ACC112 (cell line): ENCODE results near the gene APCDD1L.

Experiments used
- H2AFZ ChIP-seq: fragments of 200-600 bp; sonication (generic); one replicate; pipeline ENCODE4 v1.6.0; 2017; ENCODE audit warnings: antibody characterized with exemption, low read length; ENCODE audit not compliant: unreplicated experiment
- H3K27ac ChIP-seq: fragments of 200-600 bp; sonication (generic); 2 replicates; pipeline ENCODE4 v1.5.1; 2014; ENCODE audit warnings: low read depth, mild to moderate bottlenecking, antibody characterized with exemption, low read length, moderate library complexity
- H3K27me3 ChIP-seq: fragments of 200-600 bp; sonication (generic); 2 replicates; pipeline ENCODE4 v1.6.1; 2014; ENCODE audit warnings: mild to moderate bottlenecking, antibody characterized with exemption, low read length, moderate library complexity, mixed read lengths; ENCODE audit not compliant: insufficient read depth
- H3K36me3 ChIP-seq: fragments of 200-600 bp; sonication (generic); 2 replicates; pipeline ENCODE4 v1.6.1; 2016; ENCODE audit warnings: mild to moderate bottlenecking, antibody characterized with exemption, low read length, moderate library complexity, mixed read lengths; ENCODE audit not compliant: insufficient read depth
- H3K4me1 ChIP-seq: fragments of 200-600 bp; sonication (generic); one replicate; pipeline ENCODE4 v1.6.1; 2016; ENCODE audit warnings: low read length, mixed read lengths; ENCODE audit not compliant: insufficient read depth, unreplicated experiment, control insufficient read depth
- H3K4me3 ChIP-seq: fragments of 200-600 bp; sonication (generic); 2 replicates; pipeline ENCODE4 v1.5.1; 2014; ENCODE audit warnings: mild to moderate bottlenecking, low read depth, low read length
- H3K79me2 ChIP-seq: fragments of 200-600 bp; sonication (generic); one replicate; pipeline ENCODE4 v1.6.0; 2016; ENCODE audit warnings: low read length; ENCODE audit not compliant: control insufficient read depth, unreplicated experiment, insufficient read depth

The APCDD1L gene

DNA sequence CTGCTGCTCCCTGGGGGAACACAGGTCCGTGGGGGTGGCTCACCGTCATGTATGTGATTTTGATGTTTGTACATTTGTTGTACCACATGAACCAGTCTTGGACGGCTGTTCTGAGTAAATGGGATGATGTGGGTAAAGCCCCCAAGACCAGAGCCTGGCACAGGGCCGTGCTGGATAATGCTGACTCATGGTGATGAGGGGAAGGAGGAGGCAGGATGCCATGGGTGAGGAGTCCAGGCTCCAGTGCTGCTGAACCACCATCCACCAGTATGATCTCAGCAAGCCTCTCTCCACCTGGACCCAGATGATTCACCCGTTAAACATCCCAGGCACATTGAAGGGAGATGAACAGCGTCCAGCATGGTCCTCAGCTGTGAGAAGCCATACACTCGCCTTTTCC is 9.6 kb upstream of the APCDD1L start:
- peaks cover 9% of the 10 kb centered on the region for H3K36me3 ChIP-seq
- no peak overlapping the region for H2AFZ ChIP-seq
- peaks cover 33% of the 10 kb centered on the region for H3K4me1 ChIP-seq
- no peak overlapping the region for H3K4me3 ChIP-seq
- no peaks in the 10 kb centered on the region for H3K27me3 ChIP-seq
- peak overlapping the region; percentile 73 for H3K27ac ChIP-seq
- no peaks in the 10 kb centered on the region for H3K79me2 ChIP-seq

GRCh38 chr20:58523971-58524315 is 8.7 kb upstream of the APCDD1L start:
- peaks cover 9% of the 10 kb centered on the region for H3K36me3 ChIP-seq
- peak overlapping the region; percentile 43 for H2AFZ ChIP-seq
- H3K4me3 ChIP-seq = no peak overlapping the region
- H3K27ac ChIP-seq = peak overlapping the region; percentile 73
- no peaks in the 10 kb centered on the region for H3K79me2 ChIP-seq
- H3K27me3 ChIP-seq = no peaks in the 10 kb centered on the region
- H3K4me1 ChIP-seq = peaks cover 33% of the 10 kb centered on the region

DNA sequence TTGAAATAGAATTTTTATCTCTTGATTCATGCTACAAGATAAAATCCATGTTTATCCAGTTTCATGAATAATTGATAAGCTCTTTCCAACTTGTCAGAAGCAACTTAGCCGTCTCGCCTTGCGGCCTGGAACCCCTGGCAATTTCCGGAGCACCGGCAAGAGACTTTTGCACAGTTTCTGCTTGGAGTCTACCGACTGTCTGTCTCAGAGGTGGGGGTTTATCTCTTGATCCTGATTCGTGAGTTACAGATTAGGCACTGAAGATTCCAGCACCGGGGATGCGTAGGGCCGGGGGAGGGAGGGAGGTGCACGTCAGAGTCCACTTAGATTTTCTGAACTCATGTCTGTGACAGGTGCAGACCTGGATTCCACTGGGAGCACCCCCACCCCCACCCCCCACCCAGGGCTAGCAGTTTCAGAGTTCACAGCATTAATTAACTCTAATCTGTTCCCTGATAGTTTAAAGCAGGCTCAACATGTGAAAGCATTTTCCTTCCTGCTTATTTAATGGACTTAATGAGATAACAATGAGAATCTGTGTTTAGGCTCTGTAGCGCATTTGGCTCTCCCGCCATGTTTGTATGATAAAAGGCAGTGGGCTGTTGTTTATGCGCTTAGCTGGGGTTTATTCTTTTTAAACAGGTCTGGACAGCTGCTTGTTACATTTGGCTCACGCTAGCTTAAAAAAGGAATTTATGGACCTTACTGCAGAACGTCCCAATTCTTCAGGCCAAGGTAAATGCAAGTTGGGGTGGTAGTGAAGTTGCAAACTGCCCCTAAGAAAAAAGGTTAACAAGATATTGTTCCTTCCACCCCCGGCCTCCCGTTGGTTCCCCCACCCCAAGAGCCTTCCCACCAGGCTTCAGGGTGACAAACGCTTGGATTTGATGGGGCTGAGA is 8.1 kb upstream of the APCDD1L start:
- Histone ChIP-seq H3K79me2 (no peaks in the 10 kb centered on the region), H3K27ac (peak overlapping the region; percentile 73), H3K4me3 (no peak overlapping the region), H3K36me3 (peaks cover 9% of the 10 kb centered on the region), H2AFZ (peak overlapping the region; percentile 43), H3K27me3 (no peaks in the 10 kb centered on the region), H3K4me1 (peaks cover 33% of the 10 kb centered on the region)

- H3K79me2 ChIP-seq = no peaks in the 10 kb centered on the region
- no peaks in the 10 kb centered on the region for H3K27me3 ChIP-seq
- peaks cover 33% of the 10 kb centered on the region for H3K4me1 ChIP-seq
- H2AFZ ChIP-seq = no peak overlapping the region
- H3K36me3 ChIP-seq = peaks cover 9% of the 10 kb centered on the region
- no peak overlapping the region for H3K4me3 ChIP-seq
- H3K27ac ChIP-seq = no peak overlapping the region
Measured at GRCh38 chr20:58522666-58523065, 7.5 kb upstream of the APCDD1L start.

- no peak overlapping the region for H3K4me3 ChIP-seq
- H3K79me2 ChIP-seq = peaks cover 8% of the 10 kb centered on the region
- peaks cover 9% of the 10 kb centered on the region for H3K36me3 ChIP-seq
- H3K4me1 ChIP-seq = peaks cover 33% of the 10 kb centered on the region
- H2AFZ ChIP-seq = no peak overlapping the region
- H3K27ac ChIP-seq = no peak overlapping the region
- no peaks in the 10 kb centered on the region for H3K27me3 ChIP-seq
Measured at GRCh38 chr20:58521763-58522162, 6.6 kb upstream of the APCDD1L start.

DNA sequence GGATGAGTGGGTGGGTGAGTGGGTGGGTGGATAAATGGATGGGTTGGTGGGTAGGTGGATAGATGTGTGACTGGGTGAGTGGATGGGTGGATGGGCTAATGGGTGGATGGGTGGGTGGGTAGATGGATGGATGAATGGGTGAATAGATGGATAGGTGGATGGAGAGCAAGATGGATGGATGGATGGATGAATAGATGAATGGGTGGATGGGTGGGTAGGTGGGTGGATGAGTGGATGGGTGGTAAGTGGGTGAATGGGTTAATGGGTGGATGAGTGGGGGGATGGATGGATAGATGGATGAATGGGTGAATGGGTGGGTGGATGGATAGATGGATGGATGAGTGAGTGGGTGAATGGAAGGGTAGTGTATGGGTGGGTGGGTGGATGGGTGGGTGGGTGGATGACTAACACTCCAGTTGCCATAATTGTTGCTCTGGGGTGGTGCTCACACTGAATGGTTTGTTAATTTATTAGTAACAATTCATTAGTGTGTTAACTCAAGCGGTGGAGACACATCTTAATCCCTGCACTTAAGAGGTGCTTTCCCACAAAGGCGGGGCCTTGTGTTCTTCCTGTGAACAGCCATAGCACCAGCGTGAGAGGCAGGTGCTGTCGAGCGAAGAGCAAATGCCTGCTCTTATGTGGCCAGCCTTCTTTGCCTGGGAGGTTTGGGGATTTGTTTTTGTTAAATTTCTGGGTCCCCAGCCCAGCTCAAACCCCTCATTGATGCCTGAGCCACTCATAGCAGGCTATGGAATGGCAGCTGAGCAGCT is 4.9 kb upstream of the APCDD1L start:
- Histone ChIP-seq H3K27ac (no peak overlapping the region), H3K27me3 (no peaks in the 10 kb centered on the region), H3K4me1 (peaks cover 36% of the 10 kb centered on the region), H2AFZ (no peak overlapping the region), H3K4me3 (no peak overlapping the region), H3K79me2 (peaks cover 23% of the 10 kb centered on the region), H3K36me3 (no peaks in the 10 kb centered on the region)

DNA sequence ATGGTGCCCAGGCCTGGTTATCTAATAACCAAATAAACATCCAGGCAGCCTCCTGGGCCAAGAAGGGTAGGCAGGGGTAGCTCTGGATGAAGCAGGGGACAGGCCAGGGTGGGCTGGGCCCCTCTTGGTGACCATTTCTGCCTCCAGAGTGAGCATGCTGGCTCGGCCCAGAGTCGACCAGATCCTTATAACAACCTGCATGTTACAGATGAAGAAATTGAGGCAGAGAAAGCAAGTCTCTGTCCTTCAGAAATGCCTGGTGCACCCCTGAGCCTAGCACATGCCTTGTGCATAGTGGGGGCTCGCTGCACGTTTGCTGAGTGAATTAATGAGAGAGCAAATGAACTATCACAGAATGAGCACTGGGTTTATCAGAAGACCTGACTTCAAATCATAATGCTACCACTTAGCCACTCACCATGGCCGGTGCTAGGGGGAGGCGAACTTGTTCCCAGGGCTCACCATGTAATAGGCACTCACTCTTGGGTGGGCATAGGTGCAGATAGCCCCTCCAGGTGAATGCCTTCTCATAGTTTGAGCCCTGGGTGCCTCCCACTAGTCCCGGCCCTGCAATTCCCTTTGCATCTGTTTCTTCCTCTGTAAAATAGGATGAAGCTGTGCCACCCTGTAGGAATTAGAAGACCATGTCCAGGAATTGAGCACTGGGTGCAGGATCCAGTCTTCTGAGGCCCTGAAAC is 3.8 kb upstream of the APCDD1L start:
- peaks cover 33% of the 10 kb centered on the region for H3K79me2 ChIP-seq
- H3K27ac ChIP-seq = no peak overlapping the region
- no peak overlapping the region for H2AFZ ChIP-seq
- no peak overlapping the region for H3K4me3 ChIP-seq
- no peaks in the 10 kb centered on the region for H3K27me3 ChIP-seq
- H3K36me3 ChIP-seq = no peaks in the 10 kb centered on the region
- H3K4me1 ChIP-seq = peaks cover 25% of the 10 kb centered on the region

GRCh38 chr20:58518387-58518786 is 3.2 kb upstream of the APCDD1L start:
- Histone ChIP-seq H3K27me3 (no peaks in the 10 kb centered on the region), H3K4me3 (no peak overlapping the region), H2AFZ (no peak overlapping the region)

DNA sequence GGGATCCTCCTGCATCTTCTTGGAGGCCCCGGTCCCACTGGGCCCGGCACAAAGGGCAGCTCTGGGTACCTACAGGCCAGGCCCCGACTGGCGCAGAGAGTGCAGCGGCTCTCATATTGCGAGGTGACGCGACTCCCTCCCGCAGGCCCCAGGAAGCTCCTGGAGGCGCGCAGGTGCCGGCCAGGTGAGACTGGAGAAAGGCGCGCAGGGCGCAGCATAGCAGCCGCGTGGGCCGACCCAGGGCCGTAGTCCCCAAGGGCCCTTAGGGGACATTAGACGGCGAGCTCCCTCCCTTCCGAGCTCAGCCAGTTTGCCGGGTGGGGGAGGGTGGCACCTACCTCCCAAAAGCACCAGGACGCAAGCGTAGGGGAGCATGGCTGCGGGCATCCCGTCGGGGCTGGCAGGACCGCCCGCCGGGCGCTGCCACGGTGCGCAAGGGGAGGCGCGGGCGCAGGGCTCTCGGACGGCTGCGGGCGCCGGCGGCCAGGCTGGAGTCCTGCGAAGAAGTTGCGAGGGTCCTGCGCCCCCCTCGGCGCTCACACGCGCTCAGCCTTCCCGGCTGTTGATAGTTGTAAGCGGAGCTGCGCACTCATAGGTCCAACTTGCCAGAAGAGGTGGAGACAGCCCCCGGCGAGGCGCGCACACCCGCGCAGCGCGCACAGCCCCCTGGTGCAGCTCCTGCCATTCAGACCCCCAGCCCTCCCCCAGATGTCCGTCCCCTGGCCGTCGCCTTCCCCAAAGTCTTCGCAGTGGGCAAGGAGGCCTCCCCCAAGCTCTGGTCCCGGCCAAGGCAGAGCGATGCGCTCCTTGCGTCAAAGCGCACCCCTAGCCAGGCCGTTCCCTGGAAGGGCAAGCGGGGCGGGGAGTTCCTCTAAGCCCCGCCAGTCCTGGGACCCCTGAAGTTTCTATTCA is 622 bp downstream of the APCDD1L start:
- no peaks in the 10 kb centered on the region for H3K27me3 ChIP-seq
- peaks cover 33% of the 10 kb centered on the region for H3K4me1 ChIP-seq
- peak overlapping the region; percentile 91 for H3K4me3 ChIP-seq
- no peak overlapping the region for H3K27ac ChIP-seq
- H3K36me3 ChIP-seq = no peaks in the 10 kb centered on the region
- H2AFZ ChIP-seq = peak overlapping the region; percentile 98
- peaks cover 42% of the 10 kb centered on the region for H3K79me2 ChIP-seq

More at GRCh38 chr20:58518387-58518786, 3.2 kb upstream of the APCDD1L start:
- Histone ChIP-seq H3K4me1 (peaks cover 22% of the 10 kb centered on the region), H3K79me2 (peaks cover 39% of the 10 kb centered on the region), H3K36me3 (no peaks in the 10 kb centered on the region), H3K27ac (no peak overlapping the region)
